MM.1S (cell line): ENCODE data around the gene KCNH8.

Source experiments
- DNase-seq: peaks from one replicate; pipeline ENCODE4 v3.0.0-alpha.2; 2015
- H2AFZ ChIP-seq: fragments of 300-600 bp; sonication (generic); 2 replicates; pipeline ENCODE4 v1.6.0; 2016; ENCODE audit warnings: antibody characterized with exemption, low read length
- H3F3A ChIP-seq: fragments of 300-600 bp; sonication (generic); 2 replicates; pipeline ENCODE4 v1.6.1; 2016; ENCODE audit warnings: mild to moderate bottlenecking, antibody characterized with exemption, low read length, moderate library complexity, mixed read lengths; ENCODE audit not compliant: insufficient read depth
- H3K27ac ChIP-seq: fragments of 300-600 bp; sonication (generic); 2 replicates; pipeline ENCODE4 v1.5.1; 2016; ENCODE audit warnings: mild to moderate bottlenecking, low read length
- H3K27me3 ChIP-seq: fragments of 300-600 bp; sonication (generic); replicated peaks from 2 replicates; pipeline ENCODE4 v1.6.0; 2016; ENCODE audit warnings: low read length; ENCODE audit not compliant: insufficient read depth
- H3K36me3 ChIP-seq: fragments of 300-600 bp; sonication (generic); replicated peaks from 2 replicates; pipeline ENCODE4 v1.6.1; 2016; ENCODE audit warnings: mild to moderate bottlenecking, low read length, mixed read lengths; ENCODE audit not compliant: insufficient read depth
- H3K4me1 ChIP-seq: fragments of 300-600 bp; sonication (generic); 2 replicates; pipeline ENCODE4 v1.6.1; 2016; ENCODE audit warnings: low read length, mixed read lengths
- H3K4me2 ChIP-seq: fragments of 300-600 bp; sonication (generic); 2 replicates; pipeline ENCODE4 v1.6.0; 2016; ENCODE audit warnings: low read depth, low read length
- H3K4me3 ChIP-seq: fragments of 300-600 bp; sonication (generic); 2 replicates; pipeline ENCODE4 v1.5.1; 2016; ENCODE audit warnings: low read length, mixed read lengths
- H3K79me2 ChIP-seq: fragments of 300-600 bp; sonication (generic); 2 replicates; pipeline ENCODE4 v1.6.1; 2016; ENCODE audit warnings: mixed run types, low read length, mixed read lengths
- H3K9ac ChIP-seq: fragments of 300-600 bp; sonication (generic); 2 replicates; pipeline ENCODE4 v1.6.1; 2016; ENCODE audit warnings: low read length, mixed read lengths
- H3K9me2 ChIP-seq: fragments of 300-600 bp; sonication (generic); replicated peaks from 2 replicates; pipeline ENCODE4 v1.6.1; 2016; ENCODE audit warnings: mild to moderate bottlenecking, low read length, mixed read lengths; ENCODE audit not compliant: insufficient read depth
- H3K9me3 ChIP-seq: fragments of 300-600 bp; sonication (generic); replicated peaks from 2 replicates; pipeline ENCODE4 v1.6.1; 2016; ENCODE audit warnings: mild to moderate bottlenecking, low read length, mixed read lengths; ENCODE audit not compliant: insufficient read depth
- H4K20me1 ChIP-seq: fragments of 300-600 bp; sonication (generic); 2 replicates; pipeline ENCODE4 v1.6.1; 2016; ENCODE audit warnings: mild to moderate bottlenecking, low read length, moderate library complexity, mixed read lengths; ENCODE audit not compliant: insufficient read depth
- CTCF ChIP-seq: fragments of 300-600 bp; sonication (generic); IDR thresholded peaks from 2 replicates; pipeline ENCODE4 v1.5.1; 2016; ENCODE audit warnings: antibody characterized with exemption, low read length, mixed read lengths
- EZH2 ChIP-seq: fragments of 300-600 bp; sonication (generic); optimal IDR thresholded peaks from 2 replicates; pipeline ENCODE3; 2017; ENCODE audit warnings: low read depth, mild to moderate bottlenecking, antibody characterized with exemption, low read length, mixed read lengths
- EZH2phosphoT487 ChIP-seq: fragments of 300-600 bp; sonication (generic); IDR thresholded peaks from 2 replicates; pipeline ENCODE4 v1.6.1; 2018; ENCODE audit warnings: antibody characterized with exemption, low read length

The KCNH8 gene

GRCh38 chr3:19428729-19429128, 280.4 kb downstream of the KCNH8 start:
- no peaks in the 10 kb centered on the region for H3F3A ChIP-seq
- no peak overlapping the region for H3K27ac ChIP-seq
- H3K9me3 ChIP-seq: no peaks in the 10 kb centered on the region
- DNase-seq: no peak
- H3K4me1 ChIP-seq: 0 out of 2 replicates have a peak, but pooled peaks cover 5% of the 10 kb centered on the region
- H3K9ac ChIP-seq: no peak overlapping the region
- H2AFZ ChIP-seq: no peak overlapping the region
- H3K4me2 ChIP-seq: no peak overlapping the region
- H3K9me2 ChIP-seq: no peaks in the 10 kb centered on the region
- no peaks in the 10 kb centered on the region for H3K79me2 ChIP-seq
- no peaks in the 10 kb centered on the region for H3K27me3 ChIP-seq
- no peaks in the 10 kb centered on the region for H3K36me3 ChIP-seq
- no peak overlapping the region for H3K4me3 ChIP-seq
- TF ChIP-seq EZH2phosphoT487: no peak
- no peak for TF ChIP-seq CTCF
- TF ChIP-seq EZH2: no peak
- H4K20me1 ChIP-seq: no peaks in the 10 kb centered on the region

- Histone ChIP-seq H4K20me1 (no peaks in the 10 kb centered on the region), H3K27ac (no peak overlapping the region), H3K79me2 (no peaks in the 10 kb centered on the region), H2AFZ (no peak overlapping the region), H3K9ac (no peak overlapping the region), H3K9me3 (no peaks in the 10 kb centered on the region), H3K27me3 (no peaks in the 10 kb centered on the region), H3K4me2 (no peak overlapping the region), H3K4me1 (no peaks in the 10 kb centered on the region), H3K4me3 (no peak overlapping the region), H3K36me3 (no peaks in the 10 kb centered on the region), H3K9me2 (no peaks in the 10 kb centered on the region), H3F3A (no peaks in the 10 kb centered on the region)
- DNase-seq: no peak
- TF ChIP-seq CTCF (no peak), EZH2phosphoT487 (no peak), EZH2 (no peak)
These were observed 284.4 kb downstream of the KCNH8 start for GRCh38 chr3:19432669-19433068.

GRCh38 chr3:19436746-19437145, 288.4 kb downstream of the KCNH8 start:
- H3K79me2 ChIP-seq: no peaks in the 10 kb centered on the region
- no peak for DNase-seq
- H3K9me3 ChIP-seq: no peaks in the 10 kb centered on the region
- H3K9ac ChIP-seq: no peak overlapping the region
- no peaks in the 10 kb centered on the region for H3K9me2 ChIP-seq
- no peaks in the 10 kb centered on the region for H4K20me1 ChIP-seq
- H2AFZ ChIP-seq: no peak overlapping the region
- no peaks in the 10 kb centered on the region for H3K4me1 ChIP-seq
- no peak overlapping the region for H3K27ac ChIP-seq
- H3K4me2 ChIP-seq: no peak overlapping the region
- H3K36me3 ChIP-seq: no peaks in the 10 kb centered on the region
- TF ChIP-seq EZH2phosphoT487 (no peak), EZH2 (no peak), CTCF (no peak)
- H3F3A ChIP-seq: no peaks in the 10 kb centered on the region
- H3K27me3 ChIP-seq: no peaks in the 10 kb centered on the region
- H3K4me3 ChIP-seq: no peak overlapping the region
